Chondrocyte (in vitro differentiated cells): ENCODE results near the gene XK. TPM values are rescaled to one million over a fixed set of nuclear protein-coding genes. Genes with fewer than 3 reads are reported as not detected.

ENCODE experiments used
- DNase-seq: peaks from one replicate; pipeline ENCODE4 v3.0.0; 2021; ENCODE audit warnings: mixed read lengths, low spot score
- H3K27ac Mint-ChIP-seq: one replicate; pipeline ENCODE4 v1.8.0; 2021; ENCODE audit warnings: mild to moderate bottlenecking, moderate library complexity, mixed read lengths; ENCODE audit not compliant: unreplicated experiment
- H3K27me3 Mint-ChIP-seq: 2 replicates; pipeline ENCODE4 v1.8.0; 2021; ENCODE audit warnings: low read depth, mixed read lengths
- H3K36me3 Mint-ChIP-seq: 2 replicates; pipeline ENCODE4 v1.8.0; 2021; ENCODE audit warnings: low read depth, mixed read lengths
- H3K4me1 Mint-ChIP-seq: 2 replicates; pipeline ENCODE4 v1.8.0; 2021; ENCODE audit warnings: low read depth, mild to moderate bottlenecking, mixed read lengths
- H3K4me3 Mint-ChIP-seq: one replicate; pipeline ENCODE4 v1.8.0; 2021; ENCODE audit warnings: mild to moderate bottlenecking, moderate library complexity, mixed read lengths; ENCODE audit not compliant: unreplicated experiment
- H3K9me3 Mint-ChIP-seq: 2 replicates; pipeline ENCODE4 v1.8.0; 2021; ENCODE audit warnings: low read depth, mixed read lengths
- total RNA-seq: library from RNA; stranded (reverse); gene quantifications from 3 replicates; pipeline ENCODE4 v1.2.1, GENCODE V29; 2021
- TF ChIP-seq, protein P1 (sequence below): fragments of 200-600 bp; sonication (generic); IDR thresholded peaks from 2 replicates; pipeline ENCODE4 v1.5.0; 2021; ENCODE audit warnings: antibody characterized with exemption, mild to moderate bottlenecking, moderate library complexity

The XK gene
- total RNA-seq, 1 donor from 2014 or later: 0.07 TPM

DNA sequence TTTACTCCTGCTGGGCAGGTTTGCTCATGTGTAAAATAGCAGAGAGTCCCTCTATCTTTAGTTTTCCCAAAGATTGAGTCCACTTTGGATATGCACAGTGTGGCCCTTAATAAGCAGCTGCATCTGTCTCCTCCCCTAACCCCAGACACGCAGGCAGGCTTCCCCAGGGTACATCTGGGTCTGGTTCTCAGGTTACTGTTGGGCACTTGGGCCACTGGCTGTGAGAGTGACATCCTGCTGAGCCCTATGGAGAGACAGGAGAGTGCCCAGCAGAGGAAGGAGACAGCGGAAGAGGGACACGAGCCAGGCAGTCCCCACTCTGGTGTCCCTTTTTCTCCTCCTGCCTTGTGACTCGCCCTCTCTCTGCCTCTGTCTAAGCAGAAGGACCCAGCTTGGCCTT, 16.0 kb downstream of the XK start:
- TF ChIP-seq, protein P1, sequence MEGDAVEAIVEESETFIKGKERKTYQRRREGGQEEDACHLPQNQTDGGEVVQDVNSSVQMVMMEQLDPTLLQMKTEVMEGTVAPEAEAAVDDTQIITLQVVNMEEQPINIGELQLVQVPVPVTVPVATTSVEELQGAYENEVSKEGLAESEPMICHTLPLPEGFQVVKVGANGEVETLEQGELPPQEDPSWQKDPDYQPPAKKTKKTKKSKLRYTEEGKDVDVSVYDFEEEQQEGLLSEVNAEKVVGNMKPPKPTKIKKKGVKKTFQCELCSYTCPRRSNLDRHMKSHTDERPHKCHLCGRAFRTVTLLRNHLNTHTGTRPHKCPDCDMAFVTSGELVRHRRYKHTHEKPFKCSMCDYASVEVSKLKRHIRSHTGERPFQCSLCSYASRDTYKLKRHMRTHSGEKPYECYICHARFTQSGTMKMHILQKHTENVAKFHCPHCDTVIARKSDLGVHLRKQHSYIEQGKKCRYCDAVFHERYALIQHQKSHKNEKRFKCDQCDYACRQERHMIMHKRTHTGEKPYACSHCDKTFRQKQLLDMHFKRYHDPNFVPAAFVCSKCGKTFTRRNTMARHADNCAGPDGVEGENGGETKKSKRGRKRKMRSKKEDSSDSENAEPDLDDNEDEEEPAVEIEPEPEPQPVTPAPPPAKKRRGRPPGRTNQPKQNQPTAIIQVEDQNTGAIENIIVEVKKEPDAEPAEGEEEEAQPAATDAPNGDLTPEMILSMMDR: no peak
- no peaks in the 10 kb centered on the region for H3K9me3 Mint-ChIP-seq
- H3K27me3 Mint-ChIP-seq: peaks cover 6% of the 10 kb centered on the region
- H3K4me1 Mint-ChIP-seq: no peaks in the 10 kb centered on the region
- H3K27ac Mint-ChIP-seq: no peak overlapping the region
- H3K36me3 Mint-ChIP-seq: no peaks in the 10 kb centered on the region
- no peak overlapping the region for H3K4me3 Mint-ChIP-seq
- DNase-seq: no peak

DNA sequence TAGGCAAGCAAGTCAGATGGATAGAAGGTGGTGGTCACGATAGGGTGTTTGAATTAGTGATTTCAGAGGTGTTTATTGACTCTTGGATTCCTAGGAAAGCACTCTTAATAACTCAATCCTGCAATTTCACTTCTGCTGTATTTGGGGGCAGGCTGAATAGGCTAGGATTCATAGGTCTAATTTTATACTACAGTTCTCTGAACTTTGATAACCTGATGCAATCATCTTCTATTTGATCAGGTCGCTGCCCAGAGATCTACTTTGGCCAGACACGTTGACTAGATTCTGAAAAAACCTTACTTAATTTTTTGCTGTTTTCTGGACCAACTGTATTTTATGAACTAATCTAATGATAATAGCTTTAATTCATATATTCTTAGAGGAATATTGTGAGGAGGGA, 26.4 kb downstream of the XK start:
- DNase-seq: no peak
- TF ChIP-seq, protein P1: no peak
- no peak overlapping the region for H3K4me3 Mint-ChIP-seq
- H3K36me3 Mint-ChIP-seq: no peaks in the 10 kb centered on the region
- no peaks in the 10 kb centered on the region for H3K4me1 Mint-ChIP-seq
- H3K9me3 Mint-ChIP-seq: peaks cover 4% of the 10 kb centered on the region
- H3K27ac Mint-ChIP-seq: no peak overlapping the region
- peaks cover 12% of the 10 kb centered on the region for H3K27me3 Mint-ChIP-seq

DNA sequence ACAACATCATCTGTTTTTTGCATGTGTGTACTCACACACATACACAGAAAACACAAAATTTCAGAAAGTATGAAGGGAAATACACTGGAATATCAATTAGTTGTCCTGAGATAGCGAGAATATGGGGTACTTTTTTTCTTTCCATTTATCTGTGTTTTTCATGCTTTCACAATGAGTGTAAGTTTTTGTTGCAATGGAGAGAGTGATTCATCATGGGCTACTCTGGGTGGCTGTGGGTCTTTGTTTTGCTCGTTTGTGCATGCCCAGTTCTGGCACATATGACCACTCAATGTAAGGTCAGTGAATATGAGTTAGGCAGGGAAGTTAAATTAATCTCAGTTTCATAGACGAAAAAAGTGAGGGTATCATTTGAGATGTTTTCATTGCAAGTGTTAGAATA, 26.9 kb downstream of the XK start:
- DNase-seq: no peak
- H3K36me3 Mint-ChIP-seq: no peaks in the 10 kb centered on the region
- H3K4me3 Mint-ChIP-seq: no peak overlapping the region
- TF ChIP-seq, protein P1: no peak
- H3K9me3 Mint-ChIP-seq: peaks cover 4% of the 10 kb centered on the region
- peaks cover 12% of the 10 kb centered on the region for H3K27me3 Mint-ChIP-seq
- H3K4me1 Mint-ChIP-seq: no peaks in the 10 kb centered on the region
- H3K27ac Mint-ChIP-seq: no peak overlapping the region

DNA sequence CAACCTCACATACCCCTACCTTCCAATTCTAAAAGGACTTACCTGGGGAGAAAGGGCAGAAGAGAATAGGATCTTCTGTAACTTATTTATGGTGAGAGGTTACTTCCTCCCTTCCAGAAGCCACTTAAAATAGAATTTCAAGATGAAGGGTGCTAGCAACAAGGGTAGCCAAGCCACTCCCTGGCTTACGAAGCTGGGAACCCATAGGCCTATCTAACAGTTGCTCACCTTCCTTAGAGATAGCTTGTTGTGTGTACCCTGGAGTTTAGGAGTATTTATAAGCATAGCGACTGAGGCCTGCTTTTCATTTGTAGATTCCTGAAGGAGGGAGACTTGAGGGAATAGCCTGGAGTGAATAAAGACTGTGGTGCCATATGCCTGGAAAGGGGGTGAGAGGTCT, 28.9 kb downstream of the XK start:
- Mint-ChIP-seq H3K9me3 (peaks cover 18% of the 10 kb centered on the region), H3K36me3 (no peaks in the 10 kb centered on the region), H3K27me3 (peaks cover 14% of the 10 kb centered on the region), H3K27ac (no peak overlapping the region), H3K4me1 (no peaks in the 10 kb centered on the region), H3K4me3 (no peak overlapping the region)
- TF ChIP-seq, protein P1: no peak
- no peak for DNase-seq

DNA sequence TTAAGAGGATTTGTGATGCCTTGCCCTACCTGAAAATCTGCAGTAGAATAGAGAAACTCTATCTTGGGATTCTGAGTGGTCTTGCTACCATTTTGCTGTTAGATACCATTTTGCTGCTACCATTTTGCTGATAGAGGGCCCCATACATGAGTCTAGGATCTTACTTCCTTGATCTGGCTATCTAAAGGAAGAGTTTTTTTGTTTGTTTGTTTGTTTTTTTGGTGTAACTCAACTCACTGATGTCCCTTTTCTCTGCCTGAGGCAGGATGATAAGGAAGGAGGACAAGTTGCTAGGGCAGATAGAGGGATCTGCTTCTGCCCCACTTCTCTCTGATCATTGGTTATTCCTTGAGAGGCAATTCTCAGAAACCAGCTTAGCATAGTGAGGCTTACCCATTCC, 31.0 kb downstream of the XK start:
- no peak for DNase-seq
- H3K27me3 Mint-ChIP-seq: peaks cover 12% of the 10 kb centered on the region
- H3K27ac Mint-ChIP-seq: no peak overlapping the region
- TF ChIP-seq, protein P1: no peak
- peaks cover 18% of the 10 kb centered on the region for H3K9me3 Mint-ChIP-seq
- no peak overlapping the region for H3K4me3 Mint-ChIP-seq
- no peaks in the 10 kb centered on the region for H3K4me1 Mint-ChIP-seq
- no peaks in the 10 kb centered on the region for H3K36me3 Mint-ChIP-seq
